A673 (cell line): ENCODE measurements around the gene VTN. TPM values are rescaled to one million over a fixed set of nuclear protein-coding genes. Genes with fewer than 3 reads are reported as not detected.
A peak's percentile ranks its signal among the peaks of the same experiment; 100 is the strongest.

Source experiments
- BruUV-seq: library from RNA; stranded (reverse); fragments of 400-500 nt; replicated peaks from 2 replicates; lab custom pipeline; 2021; lab: Mats Ljungman, UMichigan
- CTCF ChIA-PET: fragments of 300-600 bp; sonication (Branson Sonifier 250); formaldehyde crosslinking; loops from one replicate; lab custom pipeline; 2022; ENCODE audit warnings: antibody characterized with exemption; lab: Charles Lee
- POLR2A ChIA-PET: fragments of 300-600 bp; sonication (Branson Sonifier 250); formaldehyde crosslinking; loops from one replicate; lab custom pipeline; 2022; ENCODE audit warnings: antibody characterized with exemption; ENCODE audit not compliant: low non-redundant PET; lab: Charles Lee
- DNase-seq: peaks from one replicate; pipeline ENCODE4 v3.0.0-alpha.2; 2015; ENCODE audit warnings: low spot score
- H3K27ac ChIP-seq: fragments of 200-600 bp; sonication (generic); 2 replicates; pipeline ENCODE4 v1.5.1; 2016; ENCODE audit warnings: mixed run types, low read depth, mild to moderate bottlenecking, mixed read lengths, antibody characterized with exemption, low read length; ENCODE audit not compliant: poor library complexity, severe bottlenecking
- H3K27me3 ChIP-seq: fragments of 200-600 bp; sonication (generic); replicated peaks from 2 replicates; pipeline ENCODE4 v1.6.1; 2017; ENCODE audit warnings: mixed run types, low read depth, mild to moderate bottlenecking, mixed read lengths, antibody characterized with exemption, low read length; ENCODE audit not compliant: insufficient read depth, poor library complexity
- H3K36me3 ChIP-seq: fragments of 200-600 bp; sonication (generic); 2 replicates; pipeline ENCODE4 v1.6.1; 2016; ENCODE audit warnings: mixed run types, mild to moderate bottlenecking, mixed read lengths, antibody characterized with exemption, low read length; ENCODE audit not compliant: insufficient read depth, poor library complexity, severe bottlenecking
- H3K4me1 ChIP-seq: fragments of 200-600 bp; sonication (generic); 2 replicates; pipeline ENCODE4 v1.6.1; 2017; ENCODE audit warnings: mixed run types, mild to moderate bottlenecking, mixed read lengths, antibody characterized with exemption, low read length; ENCODE audit not compliant: insufficient read depth, poor library complexity, severe bottlenecking
- H3K4me3 ChIP-seq: fragments of 200-600 bp; sonication (generic); 2 replicates; pipeline ENCODE4 v1.5.1; 2016; ENCODE audit warnings: low read depth, mixed run types, mild to moderate bottlenecking, mixed read lengths, low read length; ENCODE audit not compliant: poor library complexity, severe bottlenecking
- H3K9me3 ChIP-seq: fragments of 200-600 bp; sonication (generic); 2 replicates; pipeline ENCODE4 v1.6.1; 2016; ENCODE audit warnings: mixed run types, low read depth, mild to moderate bottlenecking, mixed read lengths, antibody characterized with exemption, low read length; ENCODE audit not compliant: poor library complexity, severe bottlenecking
- EZH2 ChIP-seq: fragments of 200-600 bp; sonication (generic); IDR thresholded peaks from 2 replicates; pipeline ENCODE4 v1.6.1; 2017; ENCODE audit warnings: borderline replicate concordance, low read depth, mild to moderate bottlenecking, mixed read lengths, antibody characterized with exemption, low read length; ENCODE audit not compliant: poor library complexity, severe bottlenecking
- intact Hi-C: fragments of 100-400 bp; cut with micrococcal nuclease; formaldehyde crosslinking; loops from one replicate; pipeline ENCODE4 v1.10.0; 2022; ENCODE audit not compliant: unreplicated experiment
- total RNA-seq: library from RNA; stranded (reverse); gene quantifications from 2 replicates; pipeline ENCODE4 v1.2.3, GENCODE V29; 2021
- TF ChIP-seq, protein P1 (sequence below): fragments of 300-800, 200-600 bp; sonication (generic); conservative IDR thresholded peaks from 2 replicates; pipeline ENCODE4 v1.5.1; 2017; ENCODE audit warnings: low read depth, mild to moderate bottlenecking, antibody characterized with exemption, low read length, moderate library complexity, mixed read lengths

The VTN gene
- total RNA-seq, 1 experiment from 2014 or later = 0.26 TPM

GRCh38 chr17:28327709-28328108 lies 42.4 kb downstream of the VTN start:
- POLR2A ChIA-PET = interaction anchor here (0.7 kb wide), 1 partner anchor 42 kb away, joined by 3 read pairs; no protein-coding TSS in a partner anchor
- no peak overlapping the region for H3K4me3 ChIP-seq
- intact Hi-C loops = no loop called here
- peaks cover 52% of the 10 kb centered on the region for H3K36me3 ChIP-seq
- H3K27ac ChIP-seq = no peak overlapping the region
- BruUV-seq = no TSS peak
- H3K4me1 ChIP-seq = peaks cover 6% of the 10 kb centered on the region
- DNase-seq = no peak
- TF ChIP-seq, protein P1, sequence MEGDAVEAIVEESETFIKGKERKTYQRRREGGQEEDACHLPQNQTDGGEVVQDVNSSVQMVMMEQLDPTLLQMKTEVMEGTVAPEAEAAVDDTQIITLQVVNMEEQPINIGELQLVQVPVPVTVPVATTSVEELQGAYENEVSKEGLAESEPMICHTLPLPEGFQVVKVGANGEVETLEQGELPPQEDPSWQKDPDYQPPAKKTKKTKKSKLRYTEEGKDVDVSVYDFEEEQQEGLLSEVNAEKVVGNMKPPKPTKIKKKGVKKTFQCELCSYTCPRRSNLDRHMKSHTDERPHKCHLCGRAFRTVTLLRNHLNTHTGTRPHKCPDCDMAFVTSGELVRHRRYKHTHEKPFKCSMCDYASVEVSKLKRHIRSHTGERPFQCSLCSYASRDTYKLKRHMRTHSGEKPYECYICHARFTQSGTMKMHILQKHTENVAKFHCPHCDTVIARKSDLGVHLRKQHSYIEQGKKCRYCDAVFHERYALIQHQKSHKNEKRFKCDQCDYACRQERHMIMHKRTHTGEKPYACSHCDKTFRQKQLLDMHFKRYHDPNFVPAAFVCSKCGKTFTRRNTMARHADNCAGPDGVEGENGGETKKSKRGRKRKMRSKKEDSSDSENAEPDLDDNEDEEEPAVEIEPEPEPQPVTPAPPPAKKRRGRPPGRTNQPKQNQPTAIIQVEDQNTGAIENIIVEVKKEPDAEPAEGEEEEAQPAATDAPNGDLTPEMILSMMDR = no peak
- no peak for TF ChIP-seq EZH2
- no peaks in the 10 kb centered on the region for H3K9me3 ChIP-seq
- CTCF ChIA-PET = no interaction called here
- no peaks in the 10 kb centered on the region for H3K27me3 ChIP-seq

GRCh38 chr17:28327031-28327607 lies 43.0 kb downstream of the VTN start:
- DNase-seq = no peak
- H3K27ac ChIP-seq = no peak overlapping the region
- CTCF ChIA-PET = no interaction called here
- no peaks in the 10 kb centered on the region for H3K9me3 ChIP-seq
- TF ChIP-seq EZH2 = no peak
- TF ChIP-seq, protein P1 = no peak
- intact Hi-C loops = no loop called here
- H3K4me3 ChIP-seq = no peak overlapping the region
- peaks cover 11% of the 10 kb centered on the region for H3K4me1 ChIP-seq
- H3K36me3 ChIP-seq = peaks cover 52% of the 10 kb centered on the region
- BruUV-seq = TSS peak; percentile 7
- POLR2A ChIA-PET = no interaction called here
- H3K27me3 ChIP-seq = no peaks in the 10 kb centered on the region

DNA sequence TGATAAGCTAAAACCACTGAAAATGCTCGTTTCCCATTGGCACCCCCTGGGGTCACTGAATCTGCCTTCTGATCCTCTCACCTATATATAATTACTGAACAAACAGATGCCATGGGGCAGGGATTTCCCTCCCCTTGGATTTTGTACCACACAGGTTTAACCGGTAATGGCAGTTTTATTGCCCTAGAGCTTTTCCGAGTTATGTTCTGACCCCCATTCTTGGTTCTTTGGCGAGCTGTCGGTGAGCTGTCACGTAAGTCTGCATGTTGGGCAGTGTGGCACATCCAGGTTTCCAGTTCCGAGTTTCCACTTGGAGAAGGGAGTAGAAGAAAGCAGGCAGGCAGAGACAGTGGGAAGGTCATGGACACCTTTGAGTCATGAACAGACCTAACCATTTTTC lies 44.0 kb downstream of the VTN start:
- Histone ChIP-seq H3K27ac (no peak overlapping the region), H3K36me3 (peaks cover 49% of the 10 kb centered on the region), H3K4me1 (peaks cover 21% of the 10 kb centered on the region), H3K9me3 (no peaks in the 10 kb centered on the region), H3K4me3 (no peak overlapping the region), H3K27me3 (no peaks in the 10 kb centered on the region)
- intact Hi-C loops = no loop called here
- CTCF ChIA-PET = no interaction called here
- BruUV-seq = no TSS peak
- POLR2A ChIA-PET = no interaction called here
- DNase-seq = no peak
- TF ChIP-seq, protein P1 = no peak
- TF ChIP-seq EZH2 = no peak
